GM18505 (cell line): ENCODE measurements around the gene AKAP6.
"Not testable (repeated sequence)": the region's sequence is repeated elsewhere in the genome, so short reads cannot be mapped to it uniquely, and the experiment has no call there.

Source experiments
- ATAC-seq: cut with Tn5 transposase; IDR thresholded peaks from one replicate; pipeline ENCODE4 v1.9.1; 2021; ENCODE audit not compliant: unreplicated experiment
- POLR2A ChIP-seq: IDR thresholded peaks from 4 replicates; pipeline ENCODE4 v1.6.1; 2011; ENCODE audit warnings: borderline replicate concordance; ENCODE audit not compliant: insufficient read depth, insufficient read length; ENCODE audit errors: extremely low read depth

The AKAP6 gene

GRCh38 chr14:32785585-32785984 lies 456.5 kb downstream of the AKAP6 start:
- no peak for TF ChIP-seq POLR2A
- no peak for ATAC-seq

- no peak for TF ChIP-seq POLR2A
- ATAC-seq = no peak
Measured at GRCh38 chr14:32786886-32787285, 457.8 kb downstream of the AKAP6 start.

- ATAC-seq = not testable (repeated sequence)
Measured at GRCh38 chr14:32793033-32793432, 463.9 kb downstream of the AKAP6 start.

- no peak for ATAC-seq
- TF ChIP-seq POLR2A = no peak
Measured at GRCh38 chr14:32800320-32800719, 471.2 kb downstream of the AKAP6 start.

- no peak for ATAC-seq
- no peak for TF ChIP-seq POLR2A
Measured at GRCh38 chr14:32802295-32802694, 473.2 kb downstream of the AKAP6 start.

- no peak for TF ChIP-seq POLR2A
- no peak for ATAC-seq
Measured at GRCh38 chr14:32805979-32806378, 476.9 kb downstream of the AKAP6 start.

GRCh38 chr14:32808644-32809043 lies 479.5 kb downstream of the AKAP6 start:
- ATAC-seq = no peak
- TF ChIP-seq POLR2A = no peak

- ATAC-seq = no peak
- TF ChIP-seq POLR2A = no peak
Measured at GRCh38 chr14:32809255-32809654, 480.2 kb downstream of the AKAP6 start.

- no peak for TF ChIP-seq POLR2A
- ATAC-seq = no peak
Measured at GRCh38 chr14:32813401-32813800, 484.3 kb downstream of the AKAP6 start.

GRCh38 chr14:32814721-32815120 lies 485.6 kb downstream of the AKAP6 start:
- no peak for TF ChIP-seq POLR2A
- ATAC-seq = no peak

GRCh38 chr14:32816588-32816987 lies 487.5 kb downstream of the AKAP6 start:
- no peak for TF ChIP-seq POLR2A
- no peak for ATAC-seq

- no peak for TF ChIP-seq POLR2A
- no peak for ATAC-seq
Measured at GRCh38 chr14:32817780-32818179, 488.7 kb downstream of the AKAP6 start.

GRCh38 chr14:32818581-32818980 lies 489.5 kb downstream of the AKAP6 start:
- TF ChIP-seq POLR2A = no peak
- no peak for ATAC-seq

- ATAC-seq = no peak
- TF ChIP-seq POLR2A = no peak
Measured at GRCh38 chr14:32820181-32820580, 491.1 kb downstream of the AKAP6 start.

- TF ChIP-seq POLR2A = no peak
- no peak for ATAC-seq
Measured at GRCh38 chr14:32820682-32821081, 491.6 kb downstream of the AKAP6 start.

- no peak for ATAC-seq
- no peak for TF ChIP-seq POLR2A
Measured at GRCh38 chr14:32821964-32822653, 493.0 kb downstream of the AKAP6 start.

GRCh38 chr14:32823706-32824105 lies 494.6 kb downstream of the AKAP6 start:
- no peak for TF ChIP-seq POLR2A
- ATAC-seq = no peak
